ENCODE measurements around the gene MFSD1. TPM values are rescaled to one million over a fixed set of nuclear protein-coding genes. Genes with fewer than 3 reads are reported as not detected.

The MFSD1 gene
- total and polyA plus RNA-seq, 9 of the 15 experiments (the other 6 are each of a cell fraction or from before 2014, with no cell fraction given) = 8.7 to 49.5 (median 28.6) TPM

GRCh38 chr3:158845765-158846350, 44.0 kb downstream of the MFSD1 start (continued):
- TF ChIP-seq AFF1 (IDR thresholded peaks at IDR 0.05; ENCODE audit: low read depth in 1 of 2, partially characterized antibody in 2 of 2) = no peak
- TF ChIP-seq ZNF583 (CRISPR knock-in tag; IDR thresholded peaks at IDR 0.05) = no peak
- TF ChIP-seq CC2D1A (IDR thresholded peaks at IDR 0.05) = 0 out of 2 replicates have a peak, but pooled peaks have one; percentile 12
- TF ChIP-seq TBL1XR1 (IDR thresholded peaks at IDR 0.05; ENCODE audit: low read length in 2 of 2) = no peak
- TF ChIP-seq IFI16 (CRISPR knock-in tag; IDR thresholded peaks at IDR 0.05) = no peak
- no peak for TF ChIP-seq MCM2 (IDR thresholded peaks at IDR 0.05; ENCODE audit: low read depth)
- no peak for TF ChIP-seq TFAM (CRISPR knock-in tag; conservative IDR thresholded peaks at IDR 0.05)
- peak; percentile 75 for TF ChIP-seq SMC3 (conservative IDR thresholded peaks at IDR 0.05; ENCODE audit: insufficient read depth, low read depth, low read length)
- no peak for TF ChIP-seq ZNF217 (CRISPR knock-in tag; IDR thresholded peaks at IDR 0.05)
- TF ChIP-seq E2F3 (CRISPR knock-in tag; IDR thresholded peaks at IDR 0.05) = no peak
- TF ChIP-seq REST (IDR thresholded peaks at IDR 0.05; ENCODE audit: borderline replicate concordance) = peak; percentile 58; the same call in 1 of the 2 replicates
- no peak for TF ChIP-seq REST (CRISPR knock-in tag; IDR thresholded peaks at IDR 0.05; ENCODE audit: low read depth)

All from K562 (cell line).